Effector memory CD8-positive, alpha-beta T cell (primary cell): ENCODE results near the gene ACSL3.

Experiments used
- ATAC-seq: fragments of 150-1000 bp; cut with Tn5 transposase; replicated peaks from 2 replicates; pipeline ENCODE4 v1.10.0; 2021; ENCODE audit warnings: mild to moderate bottlenecking, moderate library complexity
- DNase-seq, 3 experiments: peaks; one replicate each; pipeline ENCODE4 v3.0.0; 2021
- H3K27ac Mint-ChIP-seq, 2 donors: one replicate each; pipeline ENCODE4 v1.8.0; 2022; ENCODE audit warnings: mild to moderate bottlenecking in 2 of 2, mixed read lengths in 2 of 2, moderate library complexity in 2 of 2
- H3K27me3 Mint-ChIP-seq, 2 donors: one replicate each; pipeline ENCODE4 v1.8.0; 2022; ENCODE audit warnings: mixed read lengths in 2 of 2
- H3K36me3 Mint-ChIP-seq: one replicate; pipeline ENCODE4 v1.8.0; 2022; ENCODE audit warnings: mild to moderate bottlenecking, moderate library complexity, mixed read lengths; ENCODE audit not compliant: insufficient read depth
- H3K4me1 Mint-ChIP-seq, 2 donors: one replicate each; pipeline ENCODE4 v1.8.0; 2022; ENCODE audit warnings: low read depth in 2 of 2, mixed read lengths in 2 of 2
- H3K4me3 Mint-ChIP-seq, 2 donors: one replicate each; pipeline ENCODE4 v1.8.0; 2022; ENCODE audit warnings: mild to moderate bottlenecking in 2 of 2, mixed read lengths in 2 of 2, moderate library complexity in 2 of 2
- H3K9me3 Mint-ChIP-seq, 2 donors: one replicate each; pipeline ENCODE4 v1.8.0; 2022; ENCODE audit warnings: mixed read lengths in 2 of 2

The ACSL3 gene

DNA sequence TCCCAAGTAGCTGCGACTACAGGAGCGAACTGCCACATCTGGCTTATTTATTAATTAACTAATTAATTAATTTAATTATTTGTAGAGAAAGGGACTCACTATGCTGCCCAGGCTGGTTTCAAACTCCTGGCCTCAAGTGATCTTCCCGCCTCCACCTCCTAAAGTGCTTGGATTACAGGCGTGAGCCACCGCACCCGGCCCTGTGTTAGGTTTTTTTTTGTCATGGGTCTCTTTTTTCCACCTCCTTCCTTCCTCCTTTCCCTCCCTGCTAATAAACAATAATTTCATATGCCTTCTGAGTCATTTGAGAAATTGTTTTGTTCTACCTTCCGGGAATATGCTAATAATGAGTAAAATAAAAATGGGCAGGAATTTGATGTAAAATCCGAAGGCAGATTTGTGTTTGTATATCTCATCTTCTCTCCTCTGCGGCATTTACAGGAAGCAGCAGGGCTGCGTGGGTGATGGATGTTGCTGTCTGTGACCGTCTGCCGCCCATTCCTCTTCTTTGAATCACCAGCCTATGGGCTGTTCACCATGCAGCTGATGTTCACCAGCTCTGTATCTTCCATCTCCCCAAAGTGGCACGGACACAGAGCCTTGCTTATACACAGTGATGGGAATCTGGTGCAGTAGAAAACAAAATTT is 89.9 kb downstream of the ACSL3 start:
- Mint-ChIP-seq H3K27ac (no peak overlapping the region), H3K36me3 (no peaks in the 10 kb centered on the region), H3K4me1 (no peaks in the 10 kb centered on the region), H3K27me3 (peaks cover 15 to 25% of the 10 kb centered on the region in 2 donors), H3K4me3 (no peak overlapping the region), H3K9me3 (no peaks in the 10 kb centered on the region)
- DNase-seq = no peak
- no peak for ATAC-seq

DNA sequence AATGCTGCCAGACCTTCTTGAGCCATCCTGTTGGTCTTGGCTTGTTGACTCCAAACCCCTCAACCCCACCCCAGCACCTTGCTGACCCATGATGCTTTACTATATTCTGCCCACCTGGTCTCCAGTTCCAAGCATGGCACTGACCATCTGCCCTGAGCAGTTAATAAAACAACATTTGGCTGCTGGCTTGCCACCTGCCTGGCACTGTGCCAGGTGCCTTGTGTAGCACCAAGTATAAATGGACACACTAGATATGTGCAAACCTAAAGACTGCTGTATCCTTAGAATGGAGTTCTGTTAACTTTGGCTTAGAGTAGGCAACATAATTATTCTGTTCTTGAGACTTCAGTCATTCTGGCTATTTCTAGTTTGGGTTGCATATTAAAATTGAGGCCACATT is 91.4 kb downstream of the ACSL3 start:
- H3K27ac Mint-ChIP-seq = no peak overlapping the region
- H3K4me1 Mint-ChIP-seq = no peaks in the 10 kb centered on the region
- no peak overlapping the region for H3K4me3 Mint-ChIP-seq
- no peaks in the 10 kb centered on the region for H3K9me3 Mint-ChIP-seq
- peaks cover 15 to 25% of the 10 kb centered on the region in 2 donors for H3K27me3 Mint-ChIP-seq
- H3K36me3 Mint-ChIP-seq = no peaks in the 10 kb centered on the region
- DNase-seq = no peak
- ATAC-seq = no peak

DNA sequence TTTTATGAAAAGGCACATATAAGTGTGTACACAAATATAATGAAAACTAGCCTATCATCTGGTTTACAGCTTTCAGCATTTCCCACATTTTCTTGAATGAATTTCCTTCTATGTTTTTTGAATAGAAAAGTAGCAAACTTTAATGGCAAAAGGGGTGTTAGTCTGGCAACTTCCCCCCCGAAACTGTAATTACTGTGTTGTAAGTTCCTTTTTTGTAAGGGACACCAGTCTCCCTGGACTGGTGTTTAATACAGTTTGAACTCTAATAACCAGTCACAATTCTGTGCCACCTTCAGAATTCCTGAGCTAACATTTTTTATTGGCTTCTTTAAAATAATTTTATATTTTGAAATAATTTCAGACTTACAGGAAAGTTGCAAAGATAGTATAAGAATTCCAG is 94.2 kb downstream of the ACSL3 start:
- H3K27me3 Mint-ChIP-seq = peaks cover 22 to 36% of the 10 kb centered on the region in 2 donors
- H3K4me3 Mint-ChIP-seq = no peak overlapping the region
- no peak overlapping the region for H3K27ac Mint-ChIP-seq
- no peaks in the 10 kb centered on the region for H3K4me1 Mint-ChIP-seq
- H3K9me3 Mint-ChIP-seq = no peaks in the 10 kb centered on the region
- H3K36me3 Mint-ChIP-seq = no peaks in the 10 kb centered on the region
- DNase-seq (no peak), ATAC-seq (no peak)

DNA sequence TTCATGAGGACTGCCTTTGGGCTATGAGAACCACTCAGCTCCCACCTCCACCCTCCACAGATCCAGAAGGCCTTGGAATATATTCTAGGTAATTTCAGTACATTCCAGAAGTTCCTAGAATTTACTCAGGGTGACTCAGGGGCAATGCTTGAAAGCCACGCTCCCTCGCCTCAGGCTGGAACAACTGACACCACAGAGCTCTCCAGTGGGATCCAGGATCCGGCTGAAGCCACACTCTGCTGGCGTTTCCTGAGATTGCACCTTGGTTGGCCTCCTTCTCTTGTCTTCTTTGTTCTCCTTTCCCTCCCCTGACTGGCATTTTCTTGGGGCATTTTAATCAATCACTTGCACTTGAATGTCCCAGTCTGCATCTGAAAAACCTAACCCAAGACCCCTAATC is 98.5 kb downstream of the ACSL3 start:
- no peaks in the 10 kb centered on the region for H3K9me3 Mint-ChIP-seq
- no peaks in the 10 kb centered on the region for H3K36me3 Mint-ChIP-seq
- no peak for ATAC-seq
- H3K4me3 Mint-ChIP-seq = no peak overlapping the region
- H3K4me1 Mint-ChIP-seq = no peaks in the 10 kb centered on the region
- H3K27me3 Mint-ChIP-seq = peaks cover 34 to 45% of the 10 kb centered on the region in 2 donors
- DNase-seq = no peak
- H3K27ac Mint-ChIP-seq = no peak overlapping the region

DNA sequence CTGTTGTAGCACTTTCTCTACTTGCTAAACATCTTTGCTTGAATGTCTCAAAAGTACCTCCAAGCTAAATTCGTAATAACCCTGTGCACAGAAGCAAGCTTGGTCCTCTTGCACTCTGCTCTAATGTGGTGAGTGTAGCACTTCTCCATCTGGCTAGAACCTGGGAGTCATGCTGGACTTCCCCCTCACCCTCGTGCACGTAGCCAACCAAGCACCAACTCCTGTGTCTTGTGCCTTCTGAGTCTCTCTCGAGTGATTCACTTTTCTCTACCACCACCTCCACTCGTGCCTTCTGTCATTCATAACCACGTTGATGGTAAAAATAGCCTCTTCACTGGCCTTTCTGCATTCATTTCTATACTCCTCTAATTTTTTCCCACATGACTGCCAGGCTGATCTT is 99.3 kb downstream of the ACSL3 start:
- ATAC-seq (no peak), DNase-seq (no peak)
- Mint-ChIP-seq H3K27ac (no peak overlapping the region), H3K4me1 (no peaks in the 10 kb centered on the region), H3K9me3 (no peaks in the 10 kb centered on the region), H3K27me3 (peaks cover 31 to 41% of the 10 kb centered on the region in 2 donors), H3K4me3 (no peak overlapping the region), H3K36me3 (no peaks in the 10 kb centered on the region)

DNA sequence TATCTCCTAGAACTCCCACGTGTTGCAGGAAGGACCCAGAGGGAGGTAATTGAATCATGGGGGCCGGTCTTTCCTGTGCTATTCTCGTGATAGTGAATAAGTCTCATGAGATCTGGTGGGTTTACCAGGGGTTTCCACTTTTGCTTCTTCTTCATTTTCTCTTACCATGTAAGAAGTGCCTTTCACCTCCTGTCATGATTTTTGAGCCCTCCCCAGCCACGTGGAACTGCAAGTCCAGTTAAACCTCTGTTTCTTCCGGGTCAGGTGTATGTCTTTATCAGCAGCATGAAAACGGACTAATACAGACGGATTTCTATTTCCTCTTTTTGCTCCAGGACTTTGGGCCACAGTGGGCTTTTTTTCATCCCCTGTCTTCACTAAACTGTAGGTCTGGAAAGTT is 102.8 kb downstream of the ACSL3 start:
- H3K4me3 Mint-ChIP-seq = no peak overlapping the region
- no peaks in the 10 kb centered on the region for H3K9me3 Mint-ChIP-seq
- H3K27me3 Mint-ChIP-seq = peaks cover 31 to 41% of the 10 kb centered on the region in 2 donors
- DNase-seq (no peak), ATAC-seq (no peak)
- no peak overlapping the region for H3K27ac Mint-ChIP-seq
- no peaks in the 10 kb centered on the region for H3K4me1 Mint-ChIP-seq
- no peaks in the 10 kb centered on the region for H3K36me3 Mint-ChIP-seq

DNA sequence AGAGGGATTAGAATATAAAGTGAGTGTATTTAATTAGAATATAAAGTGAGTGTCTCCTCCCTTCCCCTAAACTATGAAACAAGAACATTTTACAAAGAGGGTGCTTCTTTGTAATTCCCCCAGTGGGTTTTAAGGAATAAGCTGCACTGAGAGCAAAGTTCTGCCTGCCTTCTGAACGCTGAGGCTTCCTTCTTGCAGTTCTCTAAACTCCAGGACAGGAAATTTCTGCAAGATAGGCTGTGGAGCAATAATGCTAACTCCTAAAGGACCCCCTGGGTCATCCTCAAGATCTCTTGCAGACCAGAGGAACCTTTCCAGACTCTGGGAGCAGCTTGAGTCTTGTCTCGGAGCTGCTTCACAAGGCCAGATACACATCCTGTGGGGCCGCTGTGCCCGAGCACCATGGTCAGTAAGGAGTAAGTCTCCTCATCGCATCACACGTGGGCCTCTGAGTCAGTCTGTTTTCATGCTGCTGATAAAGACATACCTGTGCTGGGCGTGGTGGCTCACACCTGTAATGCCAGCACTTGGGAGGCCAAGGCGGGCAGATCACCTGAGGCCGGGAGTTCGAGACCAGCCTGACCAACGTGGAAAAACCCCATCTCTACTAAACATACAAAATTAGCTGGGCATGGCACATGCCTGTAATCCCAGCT is 103.7 kb downstream of the ACSL3 start:
- no peaks in the 10 kb centered on the region for H3K36me3 Mint-ChIP-seq
- H3K4me3 Mint-ChIP-seq = no peak overlapping the region
- peaks cover 30 to 35% of the 10 kb centered on the region in 2 donors for H3K27me3 Mint-ChIP-seq
- no peaks in the 10 kb centered on the region for H3K4me1 Mint-ChIP-seq
- ATAC-seq (no peak), DNase-seq (no peak)
- no peaks in the 10 kb centered on the region for H3K9me3 Mint-ChIP-seq
- H3K27ac Mint-ChIP-seq = no peak overlapping the region

DNA sequence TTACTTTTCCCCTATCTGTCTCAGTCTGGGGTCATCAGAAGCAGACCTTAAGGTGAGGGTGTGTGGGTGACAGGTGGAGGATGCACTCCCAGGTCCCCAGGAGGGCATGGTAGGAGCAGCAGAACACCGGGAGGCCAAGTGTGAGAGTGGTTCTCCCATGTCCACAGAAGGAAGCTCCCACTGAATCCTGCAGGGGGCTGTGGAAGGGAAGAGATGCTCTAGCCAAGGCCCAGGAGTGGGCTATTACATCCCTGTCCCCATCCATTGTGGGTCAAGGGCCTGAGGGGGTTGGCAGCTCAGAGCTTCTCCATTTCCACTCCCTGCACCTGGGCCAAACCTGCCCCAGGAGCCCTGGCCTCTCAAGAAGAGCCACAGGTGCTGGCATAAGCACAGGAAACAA is 104.7 kb downstream of the ACSL3 start:
- no peak for DNase-seq
- Mint-ChIP-seq H3K36me3 (no peaks in the 10 kb centered on the region), H3K27ac (no peak overlapping the region), H3K27me3 (peaks cover 24% of the 10 kb centered on the region in 2 donors), H3K9me3 (no peaks in the 10 kb centered on the region), H3K4me3 (no peak overlapping the region), H3K4me1 (no peaks in the 10 kb centered on the region)
- ATAC-seq = no peak

DNA sequence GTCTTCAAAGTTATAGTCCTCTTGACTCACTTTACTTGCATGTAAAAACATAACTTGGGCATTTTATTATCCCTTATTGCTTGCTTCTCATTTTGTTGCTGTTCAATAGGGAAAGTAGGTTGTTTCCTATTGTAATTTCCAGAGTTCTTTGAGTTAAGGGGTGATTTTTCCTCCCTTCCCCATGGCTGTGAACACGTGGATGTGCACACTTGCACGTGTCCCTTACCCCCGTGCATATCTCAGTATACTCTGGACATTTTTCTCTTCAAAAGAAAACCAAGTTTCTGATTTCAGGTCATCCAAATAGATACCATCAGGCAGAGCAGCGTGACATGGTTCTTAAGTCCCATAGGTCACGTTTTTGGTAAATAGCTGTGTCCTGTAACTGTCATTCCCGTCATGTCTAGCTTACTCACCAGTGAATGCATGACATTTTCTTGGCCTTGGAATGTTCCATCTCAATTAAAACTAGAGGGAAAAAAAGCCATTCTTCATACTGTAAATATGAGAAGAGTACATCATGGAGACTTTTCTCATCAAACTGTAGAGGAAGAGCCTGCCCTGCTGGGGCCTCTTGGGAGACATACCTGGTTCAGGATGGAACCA is 107.8 kb downstream of the ACSL3 start:
- DNase-seq = no peak
- no peaks in the 10 kb centered on the region for H3K9me3 Mint-ChIP-seq
- H3K27me3 Mint-ChIP-seq = peaks cover 1 to 7% of the 10 kb centered on the region in 2 donors
- no peak for ATAC-seq
- H3K4me3 Mint-ChIP-seq = no peak overlapping the region
- H3K27ac Mint-ChIP-seq = no peak overlapping the region
- H3K4me1 Mint-ChIP-seq = no peaks in the 10 kb centered on the region
- H3K36me3 Mint-ChIP-seq = no peaks in the 10 kb centered on the region

DNA sequence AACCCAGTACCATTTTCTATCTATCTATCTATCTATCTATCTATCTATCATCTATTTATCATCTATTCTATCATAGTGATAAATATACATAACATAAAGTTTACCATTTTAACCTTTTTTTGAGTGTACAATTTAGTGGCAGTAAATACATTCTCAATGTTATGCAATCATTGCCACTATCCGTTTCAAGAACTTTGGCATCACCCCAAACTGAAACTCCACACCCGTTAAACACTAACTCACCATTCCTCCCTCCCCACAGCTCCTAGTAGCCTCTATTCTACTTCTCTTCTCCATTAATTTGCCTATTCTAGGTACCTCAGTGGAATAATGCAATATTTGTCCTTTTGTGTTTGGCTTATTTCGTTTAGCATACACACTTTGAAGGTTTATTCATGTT is 108.7 kb downstream of the ACSL3 start:
- H3K27me3 Mint-ChIP-seq = peaks cover 0 to 4% of the 10 kb centered on the region in 2 donors
- no peak overlapping the region for H3K27ac Mint-ChIP-seq
- no peaks in the 10 kb centered on the region for H3K4me1 Mint-ChIP-seq
- no peak overlapping the region for H3K4me3 Mint-ChIP-seq
- no peaks in the 10 kb centered on the region for H3K36me3 Mint-ChIP-seq
- H3K9me3 Mint-ChIP-seq = no peaks in the 10 kb centered on the region
- ATAC-seq (no peak), DNase-seq (no peak)

DNA sequence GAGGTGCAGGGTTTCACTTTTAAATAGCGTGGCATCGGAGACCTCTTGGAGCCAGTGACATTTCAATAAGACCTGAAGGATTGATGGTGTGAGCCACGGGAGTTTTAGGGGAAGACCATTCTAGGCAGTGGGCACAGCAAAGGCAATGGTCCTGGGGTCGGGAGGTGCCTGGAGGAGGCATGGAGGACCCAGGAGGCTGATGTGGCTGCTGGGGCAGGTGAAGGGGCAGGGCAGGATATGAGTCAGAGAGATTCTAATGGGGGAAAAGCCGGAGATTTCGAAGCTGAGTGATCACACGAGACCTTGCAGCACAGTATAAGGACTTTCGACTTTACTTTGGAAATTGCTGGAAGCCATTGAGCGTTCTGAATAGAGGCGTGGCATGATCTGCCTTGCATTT is 111.6 kb downstream of the ACSL3 start:
- no peak for ATAC-seq
- no peak overlapping the region for H3K4me3 Mint-ChIP-seq
- H3K27ac Mint-ChIP-seq = no peak overlapping the region
- H3K36me3 Mint-ChIP-seq = no peaks in the 10 kb centered on the region
- H3K4me1 Mint-ChIP-seq = no peaks in the 10 kb centered on the region
- H3K27me3 Mint-ChIP-seq = peaks cover 8 to 10% of the 10 kb centered on the region in 2 donors
- no peak for DNase-seq
- H3K9me3 Mint-ChIP-seq = no peaks in the 10 kb centered on the region

DNA sequence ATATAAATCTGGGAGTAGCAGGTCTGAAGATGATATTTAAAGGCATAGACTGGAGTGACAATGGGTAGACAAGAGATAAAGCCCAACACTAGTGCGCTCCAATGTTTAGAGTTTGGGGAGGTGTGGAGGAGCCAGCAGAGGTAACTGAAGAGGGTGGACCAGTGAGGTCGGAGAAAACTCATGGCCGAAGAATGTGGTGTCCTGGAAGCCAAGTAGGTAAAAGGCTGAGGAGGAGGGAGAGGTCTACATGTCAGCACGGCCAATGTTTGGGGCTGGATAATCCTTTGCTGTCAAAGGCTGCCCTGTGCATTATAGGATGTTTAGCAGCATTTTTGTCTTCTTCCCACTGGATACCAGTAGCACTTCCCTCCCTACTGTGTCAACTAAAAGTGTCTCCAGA is 112.4 kb downstream of the ACSL3 start:
- H3K36me3 Mint-ChIP-seq = no peaks in the 10 kb centered on the region
- H3K9me3 Mint-ChIP-seq = no peaks in the 10 kb centered on the region
- peaks cover 10 to 14% of the 10 kb centered on the region in 2 donors for H3K27me3 Mint-ChIP-seq
- no peak overlapping the region for H3K4me3 Mint-ChIP-seq
- H3K4me1 Mint-ChIP-seq = no peaks in the 10 kb centered on the region
- DNase-seq (no peak), ATAC-seq (no peak)
- H3K27ac Mint-ChIP-seq = no peak overlapping the region

DNA sequence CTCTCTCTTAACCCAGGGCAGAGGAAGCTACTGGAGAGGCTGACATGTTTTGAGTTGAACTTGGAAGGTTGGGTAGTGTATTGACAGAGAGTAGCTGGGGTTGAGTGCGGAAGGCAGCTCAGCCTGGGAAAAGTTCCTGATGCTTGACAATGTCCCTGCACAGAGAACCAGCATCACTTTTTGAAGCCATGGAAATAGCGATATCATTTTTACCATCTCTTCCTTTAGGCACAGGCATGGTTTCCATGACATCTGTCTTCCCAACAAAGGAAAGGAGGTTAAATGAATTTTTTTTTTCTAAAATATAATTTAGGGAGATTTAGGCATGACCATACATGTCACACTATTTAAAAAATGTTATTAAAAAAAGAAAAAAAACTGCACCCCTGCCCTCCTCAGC is 112.9 kb downstream of the ACSL3 start:
- Mint-ChIP-seq H3K4me1 (no peaks in the 10 kb centered on the region), H3K27ac (no peak overlapping the region), H3K27me3 (peaks cover 12 to 18% of the 10 kb centered on the region in 2 donors), H3K9me3 (no peaks in the 10 kb centered on the region), H3K4me3 (no peak overlapping the region), H3K36me3 (no peaks in the 10 kb centered on the region)
- DNase-seq = no peak
- ATAC-seq = no peak

DNA sequence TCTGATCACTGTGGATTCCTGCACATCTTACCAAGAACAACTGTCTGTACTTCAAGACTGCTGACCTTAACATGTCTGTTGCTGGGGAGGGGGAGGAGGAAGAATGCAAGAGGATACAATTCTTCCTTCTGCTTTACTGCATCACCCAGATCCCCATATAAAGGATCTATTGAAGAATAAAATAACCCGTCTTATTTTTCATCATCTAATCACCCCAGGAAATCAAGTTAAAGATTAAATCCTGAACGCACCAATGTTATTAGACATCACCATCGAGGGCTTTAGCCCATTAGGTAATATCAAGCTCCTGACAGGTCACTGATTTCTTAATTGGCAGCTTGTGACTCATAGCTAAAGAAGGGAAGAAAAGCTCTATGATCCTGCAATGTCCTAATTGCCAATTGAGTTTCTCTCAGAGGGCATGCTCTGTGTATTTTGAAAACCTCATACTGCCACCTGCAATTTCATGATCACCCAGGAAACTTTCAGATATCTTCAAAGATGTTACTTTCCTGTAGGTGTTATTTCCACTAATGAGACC is 115.8 kb downstream of the ACSL3 start:
- DNase-seq = no peak
- no peaks in the 10 kb centered on the region for H3K36me3 Mint-ChIP-seq
- H3K4me3 Mint-ChIP-seq = no peak overlapping the region
- H3K27me3 Mint-ChIP-seq = peaks cover 25 to 34% of the 10 kb centered on the region in 2 donors
- no peaks in the 10 kb centered on the region for H3K9me3 Mint-ChIP-seq
- no peaks in the 10 kb centered on the region for H3K4me1 Mint-ChIP-seq
- H3K27ac Mint-ChIP-seq = no peak overlapping the region
- ATAC-seq = no peak
